C4-2B (cell line): ENCODE results near the gene NHLH1.

Source experiments
- H3K27ac ChIP-seq: fragments of 450-650 bp; 2 replicates; pipeline ENCODE4 v1.5.1; 2017
- CTCF ChIP-seq: fragments of 450-650 bp; conservative IDR thresholded peaks from 2 replicates; pipeline ENCODE4 v1.5.1; 2017; ENCODE audit warnings: mild to moderate bottlenecking
- ZFX ChIP-seq: fragments of 450-650 bp; IDR thresholded peaks from 2 replicates; pipeline ENCODE4 v1.6.1; 2017

Gene NHLH1

DNA sequence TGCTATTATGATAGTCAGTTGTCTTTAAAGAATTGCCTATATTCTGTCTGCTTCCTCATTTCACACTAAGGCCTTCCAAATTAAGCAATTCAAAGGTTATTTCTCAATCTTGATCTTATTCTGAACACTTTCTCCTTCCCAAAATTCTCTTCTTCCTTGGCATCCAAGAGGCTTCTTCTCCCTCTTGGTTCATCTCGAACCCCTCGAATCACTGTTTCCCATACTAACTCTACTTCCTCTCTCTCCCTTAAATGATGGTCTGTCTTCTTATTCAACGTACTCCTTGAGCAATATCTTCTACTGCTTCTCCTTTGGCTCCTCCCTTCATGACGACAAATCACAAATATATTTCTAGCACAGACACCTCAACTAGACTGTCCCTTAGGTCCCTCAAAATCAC lies 28.3 kb upstream of the NHLH1 start:
- TF ChIP-seq ZFX (no peak), CTCF (no peak)
- H3K27ac ChIP-seq: no peak overlapping the region

DNA sequence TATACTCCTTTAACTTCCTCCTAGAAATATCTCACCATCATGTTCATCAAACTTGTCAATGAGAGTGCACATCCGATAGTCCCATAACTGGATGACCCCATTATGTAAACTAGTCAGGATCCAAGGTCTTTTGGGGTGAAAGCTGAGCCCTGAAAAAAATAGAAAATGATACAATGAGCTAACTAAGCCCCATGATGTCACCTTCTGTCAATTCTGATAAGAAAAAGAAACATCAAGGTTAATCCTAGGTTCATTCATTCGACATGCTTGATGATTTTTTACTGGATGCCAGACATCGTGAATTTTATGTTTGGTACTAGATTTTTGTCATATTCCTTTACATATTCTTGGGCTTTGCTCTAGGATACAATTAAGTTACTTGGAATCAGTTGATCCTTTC lies 26.7 kb upstream of the NHLH1 start:
- TF ChIP-seq ZFX: no peak
- no peak for TF ChIP-seq CTCF
- no peak overlapping the region for H3K27ac ChIP-seq

DNA sequence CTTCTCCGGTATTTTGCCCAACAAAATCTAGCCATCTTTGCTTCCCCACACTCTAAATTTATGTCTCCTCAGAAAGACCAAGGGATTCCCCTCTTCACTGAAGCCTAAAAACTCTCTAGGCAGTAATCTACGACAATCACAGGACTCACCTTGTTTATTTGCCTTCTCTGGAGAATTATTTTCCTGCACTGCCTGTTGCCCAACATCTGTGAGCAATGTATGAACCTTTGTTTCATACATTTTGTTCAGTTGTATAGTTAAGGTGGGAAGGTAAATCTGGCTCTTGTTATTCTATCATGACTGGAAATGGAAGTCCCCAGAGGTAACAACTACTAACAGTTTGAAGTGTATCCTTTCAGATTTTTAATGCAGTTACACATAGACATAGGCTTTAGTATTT lies 26.0 kb upstream of the NHLH1 start:
- H3K27ac ChIP-seq: no peak overlapping the region
- TF ChIP-seq CTCF (no peak), ZFX (no peak)

DNA sequence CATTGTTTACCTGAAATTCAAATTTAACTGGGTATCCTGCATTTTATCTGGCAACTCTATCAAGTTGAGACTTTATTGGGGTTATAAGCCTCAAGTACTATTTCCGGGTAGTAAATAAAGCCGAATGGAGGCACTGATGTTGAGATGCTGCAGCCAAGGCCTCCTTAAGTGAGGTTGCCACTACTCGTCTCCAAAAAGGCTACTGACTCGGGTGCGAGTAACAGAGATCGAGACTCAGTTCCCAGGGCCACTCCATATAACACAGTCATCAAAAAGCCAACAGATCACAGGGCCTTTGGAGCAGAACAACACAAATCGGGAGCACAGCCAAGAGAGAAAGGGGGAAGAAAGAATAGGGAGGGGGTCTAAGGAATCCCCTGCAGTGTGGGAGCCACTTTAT lies 24.3 kb upstream of the NHLH1 start:
- peak overlapping the region; percentile 89 for H3K27ac ChIP-seq
- TF ChIP-seq ZFX (0 out of 2 replicates have a peak, but pooled peaks have one; percentile 10), CTCF (no peak)

DNA sequence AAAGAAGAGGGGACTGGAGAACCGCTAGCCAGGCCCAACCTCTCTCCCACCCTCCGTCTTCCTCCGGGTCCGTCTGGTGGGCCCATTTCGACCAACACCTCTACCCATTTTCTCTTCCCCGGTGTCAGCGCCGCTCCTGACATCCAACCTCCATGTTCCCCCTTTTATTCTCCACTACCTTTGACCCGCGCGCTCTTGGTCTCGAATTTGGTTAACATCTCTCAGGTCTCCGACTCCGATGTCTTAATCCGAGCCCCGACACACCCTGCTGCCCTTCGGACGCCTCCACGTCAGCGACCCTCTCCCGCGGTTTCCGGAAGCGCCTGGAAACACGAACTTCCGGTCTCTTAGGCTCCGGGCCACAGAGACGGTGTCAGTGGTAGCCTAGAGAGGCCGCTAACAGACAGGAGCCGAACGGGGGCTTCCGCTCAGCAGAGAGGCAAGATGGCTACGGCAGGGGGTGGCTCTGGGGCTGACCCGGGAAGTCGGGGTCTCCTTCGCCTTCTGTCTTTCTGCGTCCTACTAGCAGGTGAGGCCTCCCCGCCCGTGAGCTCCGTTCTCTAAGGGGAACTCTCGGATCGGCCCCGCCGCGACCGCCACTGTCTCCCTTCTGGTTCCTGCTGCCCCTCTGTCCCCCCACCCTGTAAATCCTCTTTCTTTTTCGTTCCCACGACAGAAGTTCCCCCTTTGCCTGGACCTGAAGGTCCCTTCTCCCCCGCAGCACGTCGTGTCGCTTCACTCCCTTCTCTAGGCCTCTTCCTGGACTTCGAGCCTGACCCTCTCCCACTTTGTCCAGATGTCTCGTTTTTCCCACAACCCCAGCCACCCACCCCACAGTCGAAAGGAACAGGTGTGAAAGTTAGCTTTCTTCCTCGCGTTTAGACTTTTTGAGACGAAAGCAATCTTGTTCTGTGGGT lies 23.7 kb upstream of the NHLH1 start, which contains the start of the genes COPA and NCSTN:
COPA (minus strand) TSS at position 298 of the 917 bp plus-strand sequence; CDS start at position 218, 80 bp downstream.
NCSTN (plus strand) TSS at position 431 of the 917 bp plus-strand sequence; CDS start at position 445, 14 bp downstream.
- TF ChIP-seq CTCF: no peak
- peak; percentile 51 for TF ChIP-seq ZFX
- peak within 1 kb of the TSS; percentile 89 for H3K27ac ChIP-seq

DNA sequence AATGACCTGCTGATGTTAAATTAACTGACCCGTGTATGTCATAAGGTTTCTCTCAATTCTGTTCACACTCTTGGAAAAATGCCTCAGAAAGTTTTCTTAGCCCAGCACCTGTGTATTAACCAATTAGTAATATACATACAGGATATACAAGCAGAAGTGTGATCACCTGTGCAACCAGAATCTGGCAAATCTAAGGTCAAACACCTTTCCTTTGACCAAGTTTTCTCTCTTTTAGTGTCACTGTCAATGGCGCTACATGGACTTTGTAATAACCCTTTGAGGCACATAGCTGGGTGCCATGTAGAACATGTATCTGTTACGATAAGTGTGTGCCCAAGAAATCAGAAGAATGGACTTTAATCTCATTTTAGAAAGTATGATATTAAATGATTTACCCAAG lies 22.6 kb upstream of the NHLH1 start:
- TF ChIP-seq CTCF (no peak), ZFX (no peak)
- H3K27ac ChIP-seq: no peak overlapping the region

GRCh38 chr1:160344936-160345335 lies 21.9 kb upstream of the NHLH1 start:
- no peak overlapping the region for H3K27ac ChIP-seq
- TF ChIP-seq ZFX (no peak), CTCF (no peak)
